ENCODE measurements around the gene ARHGAP24.

DNA sequence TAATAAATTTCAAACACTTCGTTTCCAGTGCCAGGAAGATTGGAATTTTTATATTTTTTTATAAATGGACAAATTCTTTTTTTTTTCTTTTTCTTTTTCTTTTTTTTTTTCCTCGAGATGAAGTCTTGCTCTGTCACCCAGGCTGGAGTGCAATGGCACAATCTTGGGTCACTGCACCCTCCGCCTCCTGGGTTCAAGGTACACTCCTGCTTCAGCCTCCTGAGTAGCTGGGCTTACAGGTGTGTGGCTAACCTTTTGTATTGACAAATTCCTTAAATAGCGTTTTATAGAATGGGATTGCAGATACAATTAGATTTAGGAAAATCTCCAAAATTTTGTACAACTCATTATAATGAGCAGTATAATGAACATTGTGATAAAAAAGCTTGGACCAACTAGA is 328.9 kb downstream of the ARHGAP24 start:
- TF ChIP-seq, protein P1, sequence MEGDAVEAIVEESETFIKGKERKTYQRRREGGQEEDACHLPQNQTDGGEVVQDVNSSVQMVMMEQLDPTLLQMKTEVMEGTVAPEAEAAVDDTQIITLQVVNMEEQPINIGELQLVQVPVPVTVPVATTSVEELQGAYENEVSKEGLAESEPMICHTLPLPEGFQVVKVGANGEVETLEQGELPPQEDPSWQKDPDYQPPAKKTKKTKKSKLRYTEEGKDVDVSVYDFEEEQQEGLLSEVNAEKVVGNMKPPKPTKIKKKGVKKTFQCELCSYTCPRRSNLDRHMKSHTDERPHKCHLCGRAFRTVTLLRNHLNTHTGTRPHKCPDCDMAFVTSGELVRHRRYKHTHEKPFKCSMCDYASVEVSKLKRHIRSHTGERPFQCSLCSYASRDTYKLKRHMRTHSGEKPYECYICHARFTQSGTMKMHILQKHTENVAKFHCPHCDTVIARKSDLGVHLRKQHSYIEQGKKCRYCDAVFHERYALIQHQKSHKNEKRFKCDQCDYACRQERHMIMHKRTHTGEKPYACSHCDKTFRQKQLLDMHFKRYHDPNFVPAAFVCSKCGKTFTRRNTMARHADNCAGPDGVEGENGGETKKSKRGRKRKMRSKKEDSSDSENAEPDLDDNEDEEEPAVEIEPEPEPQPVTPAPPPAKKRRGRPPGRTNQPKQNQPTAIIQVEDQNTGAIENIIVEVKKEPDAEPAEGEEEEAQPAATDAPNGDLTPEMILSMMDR (IDR thresholded peaks at IDR 0.05; ENCODE audit: insufficient read depth, low read length, poor library complexity, severe bottlenecking) = no peak
- no peak for TF ChIP-seq EZH2phosphoT487 (conservative IDR thresholded peaks at IDR 0.05; ENCODE audit: low read length)
